Trophoblast cell (in vitro differentiated cells and primary cell): ENCODE measurements around the gene ANO10.

Experiments used
- DNase-seq, 2 donors: peaks; one replicate each; pipeline ENCODE4 v3.0.0-alpha.2; 2016
- H2AFZ ChIP-seq: 2 replicates; pipeline ENCODE4 v1.6.1; 2013; ENCODE audit warnings: low read length, moderate library complexity, mild to moderate bottlenecking; ENCODE audit not compliant: insufficient read depth, poor library complexity
- H2AK5ac ChIP-seq: 2 replicates; pipeline ENCODE4 v1.6.1; 2013; ENCODE audit warnings: mild to moderate bottlenecking, low read length
- H2BK120ac ChIP-seq: 2 replicates; pipeline ENCODE4 v1.6.1; 2013; ENCODE audit warnings: low read length, mild to moderate bottlenecking, moderate library complexity; ENCODE audit not compliant: insufficient read depth, poor library complexity
- H2BK12ac ChIP-seq: 2 replicates; pipeline ENCODE4 v1.6.1; 2013; ENCODE audit warnings: mild to moderate bottlenecking, low read length, moderate library complexity
- H2BK5ac ChIP-seq: 2 replicates; pipeline ENCODE4 v1.6.1; 2013; ENCODE audit warnings: low read length, low read depth, moderate library complexity, mild to moderate bottlenecking; ENCODE audit not compliant: poor library complexity
- H3K14ac ChIP-seq: 2 replicates; pipeline ENCODE4 v1.6.1; 2013; ENCODE audit warnings: mild to moderate bottlenecking, low read length
- H3K18ac ChIP-seq: 2 replicates; pipeline ENCODE4 v1.6.1; 2013; ENCODE audit warnings: mild to moderate bottlenecking, low read length
- H3K23ac ChIP-seq: 2 replicates; pipeline ENCODE4 v1.6.1; 2013; ENCODE audit warnings: low read length
- H3K27ac ChIP-seq: 2 replicates; pipeline ENCODE4 v1.5.1; 2013; ENCODE audit warnings: low read depth, mild to moderate bottlenecking, inconsistent platforms, low read length, moderate library complexity
- H3K27me3 ChIP-seq: 2 replicates; pipeline ENCODE4 v1.6.1; 2013; ENCODE audit warnings: inconsistent platforms, mild to moderate bottlenecking, low read length, moderate library complexity; ENCODE audit not compliant: insufficient read depth
- H3K36me3 ChIP-seq, 2 experiments: 1 replicate in 1 of 2; 2 replicates in 1 of 2; pipeline ENCODE4 v1.6.1; 2013; ENCODE audit warnings: low read length in 2 of 2, mild to moderate bottlenecking in 2 of 2, moderate library complexity in 1 of 2; ENCODE audit not compliant: insufficient read depth in 2 of 2, control insufficient read depth in 1 of 2
- H3K4ac ChIP-seq: 2 replicates; pipeline ENCODE4 v1.6.1; 2013; ENCODE audit warnings: low read depth, mild to moderate bottlenecking, low read length, moderate library complexity
- H3K4me1 ChIP-seq, 2 experiments: 1 replicate in 1 of 2; 2 replicates in 1 of 2; pipeline ENCODE4 v1.6.1; 2013; ENCODE audit warnings: low read length in 2 of 2, mild to moderate bottlenecking in 2 of 2, moderate library complexity in 1 of 2; ENCODE audit not compliant: insufficient read depth in 2 of 2, control insufficient read depth in 1 of 2
- H3K4me2 ChIP-seq: 2 replicates; pipeline ENCODE4 v1.6.1; 2013; ENCODE audit warnings: inconsistent platforms, mild to moderate bottlenecking, low read length, moderate library complexity
- H3K4me3 ChIP-seq: 2 replicates; pipeline ENCODE4 v1.5.1; 2013; ENCODE audit warnings: mild to moderate bottlenecking, low read depth, low read length, inconsistent platforms
- H3K79me1 ChIP-seq: one replicate; pipeline ENCODE4 v1.6.1; 2013; ENCODE audit warnings: low read length
- H3K79me2 ChIP-seq: 2 replicates; pipeline ENCODE4 v1.6.1; 2013; ENCODE audit warnings: low read length, mild to moderate bottlenecking; ENCODE audit not compliant: control insufficient read depth, insufficient read depth, poor library complexity
- H3K9ac ChIP-seq: 2 replicates; pipeline ENCODE4 v1.6.1; 2013; ENCODE audit warnings: mild to moderate bottlenecking, low read length
- H3K9me3 ChIP-seq: 2 replicates; pipeline ENCODE4 v1.6.1; 2013; ENCODE audit warnings: low read depth, mild to moderate bottlenecking, control low read depth, inconsistent platforms, low read length; ENCODE audit not compliant: insufficient read depth
- H4K12ac ChIP-seq: 2 replicates; pipeline ENCODE4 v1.6.1; 2013; ENCODE audit warnings: low read depth, mild to moderate bottlenecking, low read length, moderate library complexity
- H4K8ac ChIP-seq: 2 replicates; pipeline ENCODE4 v1.6.1; 2013; ENCODE audit warnings: low read depth, mild to moderate bottlenecking, low read length, moderate library complexity
- H4K91ac ChIP-seq: one replicate; pipeline ENCODE4 v1.6.1; 2013; ENCODE audit warnings: low read depth, mild to moderate bottlenecking, low read length, moderate library complexity
- WGBS: extraction: QIAGEN DNeasy Blood & Tissue Kit; methylation state at CpG from one replicate; pipeline ENCODE4 v1.1.7; 2013; ENCODE audit warnings: missing lambda C conversion rate; ENCODE audit not compliant: insufficient read length, insufficient coverage; ENCODE audit errors: extremely low coverage; 5-methylcytosine and 5-hydroxymethylcytosine counted together

Gene ANO10

GRCh38 chr3:43348852-43349574 is 272.8 kb downstream of the ANO10 start:
- H2BK5ac ChIP-seq = no peak overlapping the region
- no peaks in the 10 kb centered on the region for H3K79me1 ChIP-seq
- H3K23ac ChIP-seq = no peak overlapping the region
- no peak overlapping the region for H4K8ac ChIP-seq
- H3K4me2 ChIP-seq = no peak overlapping the region
- H3K4me3 ChIP-seq = no peak overlapping the region
- H3K9ac ChIP-seq = no peak overlapping the region
- H3K14ac ChIP-seq = no peak overlapping the region
- H3K27me3 ChIP-seq = no peaks in the 10 kb centered on the region
- H3K79me2 ChIP-seq = no peaks in the 10 kb centered on the region
- no peak overlapping the region for H4K12ac ChIP-seq
- H4K91ac ChIP-seq = no peak overlapping the region
- H2AK5ac ChIP-seq = no peak overlapping the region
- H2AFZ ChIP-seq = no peak overlapping the region
- peaks cover 19 to 21% of the 10 kb centered on the region in 2 experiments for H3K36me3 ChIP-seq
- H3K4ac ChIP-seq = no peak overlapping the region
- no peak overlapping the region for H3K27ac ChIP-seq
- no peak overlapping the region for H3K18ac ChIP-seq
- no CpG with 5 or more reads among the region's 4 CpGs for WGBS
- peak in 1 of 2 donors; percentile 34 for DNase-seq
- no peak overlapping the region for H2BK12ac ChIP-seq
- no peaks in the 10 kb centered on the region for H3K9me3 ChIP-seq
- no peak overlapping the region for H2BK120ac ChIP-seq
- H3K4me1 ChIP-seq = no peaks in the 10 kb centered on the region

DNA sequence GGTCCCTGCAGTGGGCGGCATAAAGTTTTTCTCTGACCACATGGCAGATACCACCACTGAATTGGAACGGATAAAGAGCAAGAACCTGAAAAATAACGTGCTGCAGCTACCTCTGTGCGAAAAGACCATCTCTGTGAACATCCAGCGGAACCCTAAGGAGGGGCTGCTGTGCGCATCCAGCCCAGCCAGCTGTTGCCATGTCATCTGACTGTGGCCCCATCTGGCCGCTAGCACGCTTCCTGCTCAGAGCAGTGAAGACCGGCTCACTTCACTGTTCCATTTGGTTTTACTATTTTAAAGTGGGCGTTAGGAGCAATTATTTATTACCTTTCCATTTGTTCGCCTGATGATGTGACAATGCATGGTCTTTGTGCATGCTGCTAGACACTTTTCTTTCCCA is 273.5 kb downstream of the ANO10 start:
- Histone ChIP-seq H2AK5ac (no peak overlapping the region), H3K23ac (no peak overlapping the region), H3K4me2 (no peak overlapping the region), H3K27me3 (no peaks in the 10 kb centered on the region), H3K79me1 (no peaks in the 10 kb centered on the region), H3K4me1 (no peaks in the 10 kb centered on the region), H3K79me2 (no peaks in the 10 kb centered on the region), H3K4ac (no peak overlapping the region), H2AFZ (no peak overlapping the region), H2BK5ac (no peak overlapping the region), H3K27ac (no peak overlapping the region), H3K4me3 (no peak overlapping the region), H3K9ac (no peak overlapping the region), H4K8ac (no peak overlapping the region), H4K12ac (no peak overlapping the region), H3K9me3 (no peaks in the 10 kb centered on the region), H3K14ac (no peak overlapping the region), H4K91ac (no peak overlapping the region), H2BK120ac (no peak overlapping the region), H3K18ac (no peak overlapping the region), H3K36me3 (peaks cover 21 to 24% of the 10 kb centered on the region in 2 experiments), H2BK12ac (no peak overlapping the region)
- no CpG with 5 or more reads among the region's 11 CpGs for WGBS
- DNase-seq = no peak

DNA sequence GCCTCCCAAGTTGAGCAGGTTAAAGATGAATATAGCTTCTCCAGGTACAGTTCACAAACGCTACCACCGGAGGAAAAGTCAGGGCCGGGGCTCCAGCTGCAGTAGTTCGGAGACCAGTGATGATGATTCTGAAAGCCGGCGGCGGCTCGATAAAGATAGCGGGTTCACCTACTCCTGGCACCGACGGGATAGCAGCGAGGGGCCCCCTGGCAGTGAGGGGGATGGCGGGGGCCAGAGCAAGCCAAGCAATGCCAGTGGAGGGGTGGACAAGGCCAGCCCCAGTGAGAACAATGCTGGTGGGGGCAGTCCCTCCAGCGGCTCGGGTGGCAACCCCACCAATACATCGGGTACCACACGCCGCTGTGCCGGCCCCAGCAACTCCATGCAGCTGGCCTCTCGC is 274.0 kb downstream of the ANO10 start:
- WGBS = no CpG with 5 or more reads among the region's 20 CpGs
- H3K79me2 ChIP-seq = no peaks in the 10 kb centered on the region

GRCh38 chr3:43346978-43347749 is 274.6 kb downstream of the ANO10 start:
- WGBS = no CpG with 5 or more reads among the region's 14 CpGs

More for the DNA sequence above, 274.0 kb downstream of the ANO10 start:
- H2BK5ac ChIP-seq = no peak overlapping the region
- H3K27ac ChIP-seq = no peak overlapping the region
- no peak overlapping the region for H3K18ac ChIP-seq
- H4K12ac ChIP-seq = no peak overlapping the region
- H4K91ac ChIP-seq = no peak overlapping the region
- no peaks in the 10 kb centered on the region for H3K4me1 ChIP-seq
- H2BK120ac ChIP-seq = no peak overlapping the region
- no peaks in the 10 kb centered on the region for H3K79me1 ChIP-seq
- no peak overlapping the region for H4K8ac ChIP-seq
- H3K23ac ChIP-seq = no peak overlapping the region
- H2AFZ ChIP-seq = no peak overlapping the region
- DNase-seq = no peak
- H3K14ac ChIP-seq = no peak overlapping the region
- H2AK5ac ChIP-seq = no peak overlapping the region
- no peak overlapping the region for H2BK12ac ChIP-seq
- H3K4ac ChIP-seq = no peak overlapping the region
- no peaks in the 10 kb centered on the region for H3K27me3 ChIP-seq
- H3K4me2 ChIP-seq = no peak overlapping the region
- H3K4me3 ChIP-seq = no peak overlapping the region
- no peak overlapping the region for H3K9ac ChIP-seq
- H3K9me3 ChIP-seq = no peaks in the 10 kb centered on the region
- H3K36me3 ChIP-seq = peaks cover 21 to 24% of the 10 kb centered on the region in 2 experiments

More at GRCh38 chr3:43346978-43347749, 274.6 kb downstream of the ANO10 start:
- Histone ChIP-seq H4K12ac (no peak overlapping the region), H3K4ac (no peak overlapping the region), H4K91ac (no peak overlapping the region), H3K79me1 (no peaks in the 10 kb centered on the region), H3K4me2 (no peak overlapping the region), H2BK120ac (no peak overlapping the region), H3K4me3 (no peak overlapping the region), H3K23ac (no peak overlapping the region), H3K27ac (no peak overlapping the region), H3K14ac (no peak overlapping the region), H3K36me3 (peaks cover 21 to 28% of the 10 kb centered on the region in 2 experiments), H3K79me2 (no peaks in the 10 kb centered on the region), H2AFZ (no peak overlapping the region), H3K4me1 (no peaks in the 10 kb centered on the region), H2BK5ac (no peak overlapping the region), H4K8ac (no peak overlapping the region), H3K27me3 (no peaks in the 10 kb centered on the region), H3K9ac (no peak overlapping the region), H2BK12ac (no peak overlapping the region), H3K18ac (no peak overlapping the region), H3K9me3 (no peaks in the 10 kb centered on the region), H2AK5ac (no peak overlapping the region)
- no peak for DNase-seq
